ENCODE results near the gene SLAMF7.
"Not testable (repeated sequence)": the region's sequence is repeated elsewhere in the genome, so short reads cannot be mapped to it uniquely, and the experiment has no call there.

Gene SLAMF7

DNA sequence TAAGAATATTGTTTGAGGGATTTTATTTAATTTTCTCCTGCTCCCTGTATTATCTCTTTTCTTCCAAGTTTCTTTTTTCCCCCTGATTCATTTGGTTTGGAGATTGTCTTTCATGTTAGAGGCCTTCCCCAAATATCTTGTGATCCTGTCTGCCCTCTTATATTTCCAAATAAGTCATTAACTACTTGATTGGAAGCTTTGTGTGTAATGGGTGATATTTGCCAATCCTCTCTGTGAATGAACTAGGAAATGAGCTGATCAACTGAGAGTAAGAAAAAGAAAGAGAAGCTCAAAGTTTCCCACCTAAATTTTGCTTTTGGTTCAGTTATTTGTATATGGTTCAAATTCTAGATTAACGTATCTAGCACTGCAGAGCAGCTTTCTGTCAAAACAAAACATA lies 33.3 kb downstream of the SLAMF7 start:
- DNase-seq (ENCODE audit: low read depth in 4 of 4, low spot score in 1 of 4) = no peak

DNA sequence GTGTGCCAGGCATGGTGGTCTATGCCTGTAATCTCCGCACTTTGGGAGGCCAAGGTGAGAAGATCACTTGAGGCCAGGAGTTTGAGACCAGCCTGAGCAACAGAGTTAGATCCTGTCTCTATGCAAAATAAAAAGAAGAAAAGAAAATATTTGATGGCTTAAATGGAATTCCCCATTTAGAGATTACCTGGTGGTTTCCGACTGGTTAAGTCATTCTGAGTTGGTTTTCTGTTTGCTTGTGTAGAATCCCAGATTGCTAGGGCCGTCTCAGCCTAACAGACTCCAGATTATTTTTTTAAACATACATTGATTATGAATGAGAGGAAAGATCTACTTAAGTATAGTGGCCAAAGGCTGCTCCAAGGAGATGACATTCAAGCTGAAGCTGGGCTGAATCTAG lies 34.0 kb downstream of the SLAMF7 start:
- DNase-seq (ENCODE audit: low read depth in 4 of 4, low spot score in 1 of 4) = no peak

- DNase-seq (ENCODE audit: low read depth in 4 of 4, low spot score in 1 of 4) = no peak
These were observed 36.1 kb downstream of the SLAMF7 start for GRCh38 chr1:160774886-160775719.

DNA sequence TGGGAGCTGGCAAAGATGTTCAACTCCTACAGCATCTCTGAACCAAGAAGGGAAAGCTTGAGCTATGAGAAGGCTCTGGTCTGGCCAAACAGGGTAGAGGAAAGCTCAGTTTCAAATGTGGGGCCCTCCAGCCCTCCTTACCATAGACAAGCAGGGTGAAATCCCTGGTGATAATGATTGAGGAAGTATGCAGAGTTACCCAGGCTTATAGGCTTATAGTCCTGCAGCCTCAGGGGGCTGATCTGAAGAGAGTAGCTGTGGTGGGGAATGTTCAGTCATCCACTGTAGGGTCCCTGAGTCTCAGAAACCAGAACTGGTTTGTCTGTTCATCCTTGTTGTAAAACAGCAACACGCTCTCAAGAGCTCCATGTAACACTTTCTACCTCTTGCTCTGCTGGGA lies 37.1 kb downstream of the SLAMF7 start:
- DNase-seq (ENCODE audit: low read depth in 4 of 4, low spot score in 1 of 4) = no peak

DNA sequence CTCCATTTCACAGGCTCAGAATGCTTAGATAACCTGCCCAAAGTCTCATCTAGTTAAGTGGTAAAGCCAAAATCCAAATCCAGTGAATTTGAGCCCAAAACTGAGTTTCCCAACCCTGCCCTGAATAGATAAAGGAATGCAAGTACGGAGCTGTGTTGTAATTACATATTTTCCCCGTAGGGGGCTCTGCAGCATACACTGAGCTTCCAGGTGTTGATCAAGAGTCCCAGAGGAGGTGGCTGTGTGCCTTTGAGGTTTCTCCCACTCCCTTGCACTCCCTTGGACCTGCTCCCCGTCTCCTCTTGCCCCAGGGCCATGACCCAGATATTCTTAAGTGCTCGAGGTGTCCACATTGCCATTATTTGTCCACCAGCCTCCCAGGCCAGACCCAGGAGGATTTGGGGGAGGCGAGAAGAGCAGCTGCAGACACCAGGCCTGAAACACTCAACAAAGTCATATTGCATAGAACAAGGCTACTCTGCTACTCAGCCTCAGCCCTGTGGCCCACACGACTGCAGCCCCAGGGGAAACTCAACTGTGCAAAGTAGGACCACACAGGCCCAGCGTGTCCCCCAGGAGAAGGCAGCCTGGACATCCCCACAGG lies 38.5 kb downstream of the SLAMF7 start:
- no peak for DNase-seq (ENCODE audit: low read depth in 4 of 4, low spot score in 1 of 4)

GRCh38 chr1:160778976-160779375 lies 39.9 kb downstream of the SLAMF7 start:
- DNase-seq (ENCODE audit: low read depth in 4 of 4, low spot score in 1 of 4) = no peak

DNA sequence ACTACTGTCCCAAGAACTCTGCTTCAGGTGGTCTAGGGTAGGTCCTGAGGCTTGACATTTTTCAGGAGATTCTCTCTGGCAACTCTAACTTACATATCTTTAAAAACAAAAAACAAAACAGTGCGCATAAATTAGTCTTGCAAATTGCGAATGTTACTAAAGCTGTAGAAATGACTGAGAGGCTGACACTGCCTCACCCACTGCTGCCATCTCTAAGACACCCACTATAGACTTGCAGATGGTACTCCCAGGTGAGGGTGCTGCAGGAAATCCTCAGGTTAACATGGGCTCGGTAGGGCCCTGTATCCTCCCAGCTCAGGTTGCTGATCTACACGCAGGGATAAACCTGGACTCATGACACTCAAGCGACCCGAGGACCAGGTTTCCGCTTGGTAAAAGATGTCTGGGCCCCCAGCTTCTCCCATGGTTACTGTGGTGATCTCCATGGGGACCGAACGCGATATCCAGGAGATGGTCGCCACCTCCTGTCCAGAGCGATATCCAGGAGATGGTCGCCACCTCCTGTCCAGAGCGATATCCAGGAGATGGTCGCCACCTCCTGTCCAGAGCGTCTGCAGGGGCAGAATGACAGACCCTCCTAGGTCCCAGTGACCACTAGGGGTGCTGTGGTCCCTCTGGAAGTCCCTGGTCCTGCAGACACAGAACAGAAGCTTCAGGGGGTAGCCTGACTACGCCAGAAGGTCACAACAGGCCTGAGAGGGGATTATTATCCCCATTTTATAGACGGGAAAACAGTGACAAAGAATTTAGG lies 40.8 kb downstream of the SLAMF7 start:
- no peak for DNase-seq (ENCODE audit: low read depth in 4 of 4, low spot score in 1 of 4)

DNA sequence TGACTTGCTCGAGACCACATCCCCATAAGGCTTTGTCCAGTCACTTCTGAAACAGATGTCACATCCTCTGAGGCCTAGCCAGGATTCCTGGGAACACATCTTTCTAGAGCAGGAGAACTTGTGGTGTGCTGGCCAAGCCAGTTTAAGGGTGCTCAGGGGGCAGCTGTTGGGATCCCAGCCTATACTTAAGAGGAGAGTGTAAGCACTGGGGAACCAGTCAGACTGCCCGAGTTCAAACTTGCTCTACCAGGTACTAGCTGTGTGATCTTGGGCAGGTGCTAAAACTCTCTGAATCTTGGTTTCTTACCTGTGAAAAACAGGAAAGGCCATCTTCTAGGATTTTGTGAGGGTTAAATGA lies 41.3 kb downstream of the SLAMF7 start:
- no peak for DNase-seq (ENCODE audit: low read depth in 4 of 4, low spot score in 1 of 4)

- no peak for DNase-seq (ENCODE audit: low read depth in 4 of 4, low spot score in 1 of 4)
These were observed 42.2 kb downstream of the SLAMF7 start for GRCh38 chr1:160781186-160781766.

DNA sequence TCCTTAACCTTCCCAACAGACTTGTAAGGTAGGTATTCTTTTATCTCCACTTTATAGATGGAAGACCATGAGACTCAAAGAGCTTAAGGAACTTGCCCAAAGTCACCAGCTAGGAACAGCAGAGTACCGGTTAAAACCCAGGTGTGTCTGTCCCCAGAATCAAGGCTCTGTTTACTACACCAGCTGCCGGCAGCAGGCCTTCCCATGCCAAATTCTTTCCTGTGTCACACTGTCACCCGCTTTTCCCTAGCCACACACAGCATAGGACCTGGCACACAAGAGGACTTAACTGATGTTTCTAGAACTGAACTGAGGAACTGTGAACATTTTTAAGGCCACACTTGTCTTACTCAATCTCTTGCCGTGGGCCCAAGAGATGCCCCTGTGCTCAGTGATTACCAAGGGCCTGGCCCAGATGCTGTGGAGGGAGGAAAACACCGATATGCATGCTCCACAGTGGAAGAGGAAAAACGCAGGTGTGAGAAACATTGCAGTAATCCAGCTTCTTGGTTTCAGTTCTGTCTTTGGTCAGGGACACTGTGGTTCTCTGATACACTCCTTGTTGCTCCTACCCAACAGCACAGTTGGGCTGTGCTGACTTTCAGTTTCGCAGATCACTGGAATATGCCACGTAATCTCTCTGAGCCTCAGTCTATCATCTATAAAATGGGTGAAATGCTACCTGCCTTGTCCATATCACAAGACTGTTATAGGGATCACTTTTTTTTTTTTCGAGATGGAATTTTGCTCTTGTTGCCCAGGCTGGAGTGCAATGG lies 43.1 kb downstream of the SLAMF7 start:
- no peak for DNase-seq (ENCODE audit: low read depth in 4 of 4, low spot score in 1 of 4)

- not testable (repeated sequence) for DNase-seq (ENCODE audit: low read depth in 4 of 4, low spot score in 1 of 4)
These were observed 44.1 kb downstream of the SLAMF7 start for GRCh38 chr1:160782988-160783765.

- no peak for DNase-seq (ENCODE audit: low read depth in 4 of 4, low spot score in 1 of 4)
These were observed 50.1 kb downstream of the SLAMF7 start for GRCh38 chr1:160789051-160789701.

DNA sequence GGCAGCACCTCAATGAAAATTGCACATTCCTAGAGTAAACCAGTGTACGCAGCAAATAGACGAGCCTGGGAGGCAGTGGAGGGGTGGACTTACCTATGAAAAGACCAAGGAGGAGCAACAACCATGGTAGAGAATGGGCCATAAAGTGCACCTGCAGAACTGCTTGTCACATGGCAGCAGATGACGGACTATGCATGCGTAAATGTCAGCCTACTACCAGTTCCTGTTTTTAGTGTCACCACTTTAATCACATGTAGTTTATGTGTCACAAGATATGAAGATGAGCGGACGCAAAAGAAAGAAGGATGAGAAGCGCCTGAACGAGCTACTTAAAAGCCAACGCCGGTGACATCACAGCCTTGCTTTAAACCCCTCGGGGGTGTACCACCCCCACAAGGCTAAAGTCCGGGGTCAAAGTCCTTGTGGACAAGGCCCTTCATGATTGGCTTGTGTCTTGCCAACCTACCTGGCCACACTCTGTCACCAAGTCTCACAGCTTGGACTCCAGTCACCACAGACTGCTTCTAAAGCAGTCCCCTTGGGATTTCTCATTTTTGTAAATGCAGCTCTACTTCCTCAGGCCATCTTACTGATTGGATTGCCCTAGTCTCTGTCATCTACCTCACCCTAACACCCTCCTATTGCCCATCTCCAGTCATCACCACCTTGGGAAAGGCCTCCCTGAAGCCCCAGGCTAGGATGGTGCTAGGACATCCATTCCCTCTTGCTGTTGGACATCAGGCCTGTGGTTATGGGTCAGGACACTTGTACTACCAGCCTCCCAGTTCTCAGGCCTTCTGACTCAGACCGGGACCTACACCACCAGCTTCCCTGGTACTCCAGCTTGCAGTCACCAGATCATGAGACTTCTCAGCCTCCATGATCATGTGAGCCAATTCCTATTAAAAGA lies 50.9 kb downstream of the SLAMF7 start:
- no peak for DNase-seq (ENCODE audit: low read depth in 4 of 4, low spot score in 1 of 4)

GRCh38 chr1:160794376-160794775 lies 55.3 kb downstream of the SLAMF7 start:
- no peak for DNase-seq (ENCODE audit: low read depth in 4 of 4, low spot score in 1 of 4)

GRCh38 chr1:160795951-160796383 lies 56.9 kb downstream of the SLAMF7 start, which contains the start of gene LY9:
TSS of gene LY9 (plus strand) at chr1:160796174. CDS start at chr1:160796188, 14 bp downstream.
- peak; percentile 32 to 64 (median 46) for DNase-seq (ENCODE audit: low read depth in 4 of 4, low spot score in 1 of 4)

GRCh38 chr1:160797271-160797709 lies 58.2 kb downstream of the SLAMF7 start:
- DNase-seq (ENCODE audit: low read depth in 4 of 4, low spot score in 1 of 4) = no peak

- no peak for DNase-seq (ENCODE audit: low read depth in 4 of 4, low spot score in 1 of 4)
These were observed 58.8 kb downstream of the SLAMF7 start for GRCh38 chr1:160797861-160798273.

DNA sequence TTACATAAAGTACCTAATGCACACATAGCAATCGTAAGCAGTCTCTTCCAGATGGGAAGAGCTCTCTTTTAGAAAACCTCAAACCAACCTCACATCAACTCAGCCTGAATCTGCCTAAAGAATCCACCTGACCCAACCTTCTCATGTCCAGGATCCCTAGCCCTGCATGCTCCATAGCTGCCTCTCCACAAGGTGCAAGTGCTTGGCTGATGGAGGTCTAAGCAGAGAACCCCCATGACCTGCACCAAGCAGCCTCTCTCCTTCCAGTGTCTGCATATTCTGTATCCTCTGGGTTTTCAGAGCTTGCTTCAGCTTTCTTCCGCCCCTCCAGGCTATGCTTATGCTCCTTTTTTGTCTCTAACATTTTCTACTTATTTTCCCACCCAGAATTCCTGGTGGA lies 59.4 kb downstream of the SLAMF7 start:
- DNase-seq (ENCODE audit: low read depth in 4 of 4, low spot score in 1 of 4) = no peak

Data from stimulated activated CD4-positive, alpha-beta T cell treated with anti-CD3 and anti-CD28 coated beads, Interleukin-1b, Interleukin-23, amount 100 ng/mL, for 24 hours (primary cell).